ENCODE results near the gene KRT85. TPM values are rescaled to one million over a fixed set of nuclear protein-coding genes. Genes with fewer than 3 reads are reported as not detected.

Gene KRT85
- total RNA-seq, 2 donors from 2014 or later, result not detected

DNA sequence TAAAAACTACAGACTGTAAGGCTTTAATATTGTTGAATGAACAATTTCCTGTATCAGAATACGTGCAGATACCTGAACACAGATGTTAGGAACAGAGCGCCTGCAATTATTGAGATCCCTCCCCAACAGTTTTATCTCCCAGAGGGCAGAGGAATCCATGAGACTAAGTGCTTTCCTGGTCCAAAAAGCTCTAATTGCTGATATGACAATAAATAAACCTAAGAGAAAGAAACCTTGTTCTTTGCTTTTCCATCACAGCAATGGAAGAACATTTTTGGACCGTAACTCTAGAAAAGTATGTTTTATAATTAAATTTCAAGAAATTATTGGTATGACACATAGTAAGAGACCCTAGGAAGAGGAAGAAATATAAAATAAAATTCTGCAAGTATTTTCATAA, 33.1 kb downstream of the KRT85 start:
- Mint-ChIP-seq H3K4me3 (no peak overlapping the region), H3K27ac (no peak overlapping the region), H3K9me3 (peaks cover 0 to 3% of the 10 kb centered on the region in 2 donors), H3K4me1 (ENCODE audit: low read depth) (peaks cover 10% of the 10 kb centered on the region), H3K27me3 (ENCODE audit: low read depth) (peaks cover 26% of the 10 kb centered on the region), H3K36me3 (ENCODE audit: insufficient read depth in 2 of 2) (no peaks in the 10 kb centered on the region)
- DNase-seq, result no peak
- no peak for ATAC-seq (replicated peaks in 1 of 2)

- ATAC-seq (replicated peaks in 1 of 2), result no peak
Measured at GRCh38 chr12:52333321-52333720, 34.0 kb downstream of the KRT85 start.

GRCh38 chr12:52332381-52332780, 34.9 kb downstream of the KRT85 start:
- H3K36me3 Mint-ChIP-seq (ENCODE audit: insufficient read depth in 2 of 2), result no peaks in the 10 kb centered on the region
- peaks cover 22% of the 10 kb centered on the region for H3K4me1 Mint-ChIP-seq (ENCODE audit: low read depth)
- no peak overlapping the region for H3K27ac Mint-ChIP-seq
- no peak for ATAC-seq (replicated peaks in 1 of 2)
- H3K9me3 Mint-ChIP-seq, result peaks cover 0 to 3% of the 10 kb centered on the region in 2 donors
- H3K4me3 Mint-ChIP-seq, result no peak overlapping the region
- DNase-seq, result no peak
- H3K27me3 Mint-ChIP-seq (ENCODE audit: low read depth), result peaks cover 28% of the 10 kb centered on the region

More at GRCh38 chr12:52333321-52333720, 34.0 kb downstream of the KRT85 start:
- H3K27me3 Mint-ChIP-seq (ENCODE audit: low read depth), result peaks cover 28% of the 10 kb centered on the region
- peaks cover 12% of the 10 kb centered on the region for H3K4me1 Mint-ChIP-seq (ENCODE audit: low read depth)
- no peaks in the 10 kb centered on the region for H3K36me3 Mint-ChIP-seq (ENCODE audit: insufficient read depth in 2 of 2)
- no peak overlapping the region for H3K4me3 Mint-ChIP-seq
- no peak for DNase-seq
- no peak overlapping the region for H3K27ac Mint-ChIP-seq
- H3K9me3 Mint-ChIP-seq, result peaks cover 0 to 3% of the 10 kb centered on the region in 2 donors

DNA sequence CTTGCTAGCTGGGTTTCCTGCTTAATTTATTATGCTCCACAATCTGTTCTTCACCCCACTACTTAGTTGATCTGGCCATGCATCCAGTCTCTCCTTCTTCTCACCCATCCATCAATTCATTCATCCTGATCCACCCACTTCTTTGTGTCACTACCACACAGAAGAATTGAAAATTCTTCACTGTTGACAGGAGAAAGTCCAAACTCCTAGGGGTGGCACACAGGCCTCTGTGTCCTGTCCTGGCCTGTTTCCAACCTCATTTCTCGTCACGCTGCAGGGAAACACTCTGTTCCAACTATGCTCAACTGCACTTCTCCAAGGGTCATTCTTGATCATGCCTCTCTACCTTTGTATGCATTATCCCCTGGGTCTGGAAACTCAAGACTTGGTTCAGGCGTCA, 35.4 kb downstream of the KRT85 start:
- H3K4me3 Mint-ChIP-seq, result no peak overlapping the region
- no peaks in the 10 kb centered on the region for H3K36me3 Mint-ChIP-seq (ENCODE audit: insufficient read depth in 2 of 2)
- H3K9me3 Mint-ChIP-seq, result peaks cover 0 to 3% of the 10 kb centered on the region in 2 donors
- peaks cover 34% of the 10 kb centered on the region for H3K27me3 Mint-ChIP-seq (ENCODE audit: low read depth)
- H3K4me1 Mint-ChIP-seq (ENCODE audit: low read depth), result peaks cover 23% of the 10 kb centered on the region
- DNase-seq, result no peak
- ATAC-seq (replicated peaks in 1 of 2), result no peak
- H3K27ac Mint-ChIP-seq, result no peak overlapping the region

DNA sequence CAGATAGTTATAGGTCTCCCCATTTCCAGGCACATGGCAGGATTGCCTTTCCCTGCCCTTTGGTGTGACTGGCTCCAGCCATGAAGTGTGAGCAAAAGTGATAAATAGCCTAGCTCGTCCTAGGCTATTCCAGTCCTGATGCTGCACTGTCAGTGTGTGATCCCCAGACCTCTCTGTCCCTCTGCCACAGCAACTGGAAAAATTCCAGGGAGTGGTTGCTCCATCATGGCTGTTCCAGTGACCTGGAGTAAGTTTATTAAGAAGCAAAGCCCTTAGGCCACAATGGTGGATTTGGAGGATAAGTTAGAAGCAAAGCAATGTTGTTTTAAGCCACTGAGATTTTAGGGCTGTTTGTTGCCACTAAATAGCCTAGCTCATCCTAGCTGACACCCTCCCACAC, 36.2 kb downstream of the KRT85 start:
- H3K4me3 Mint-ChIP-seq, result no peak overlapping the region
- no peaks in the 10 kb centered on the region for H3K36me3 Mint-ChIP-seq (ENCODE audit: insufficient read depth in 2 of 2)
- DNase-seq (no peak), ATAC-seq (replicated peaks in 1 of 2) (no peak)
- H3K27ac Mint-ChIP-seq, result no peak overlapping the region
- peaks cover 35% of the 10 kb centered on the region for H3K27me3 Mint-ChIP-seq (ENCODE audit: low read depth)
- H3K4me1 Mint-ChIP-seq (ENCODE audit: low read depth), result peaks cover 20% of the 10 kb centered on the region
- H3K9me3 Mint-ChIP-seq, result no peaks in the 10 kb centered on the region

- DNase-seq, result no peak
- peaks cover 20% of the 10 kb centered on the region for H3K4me1 Mint-ChIP-seq (ENCODE audit: low read depth)
- H3K4me3 Mint-ChIP-seq, result no peak overlapping the region
- ATAC-seq (replicated peaks in 1 of 2), result no peak
- H3K27ac Mint-ChIP-seq, result no peak overlapping the region
- no peaks in the 10 kb centered on the region for H3K36me3 Mint-ChIP-seq (ENCODE audit: insufficient read depth in 2 of 2)
- peaks cover 45% of the 10 kb centered on the region for H3K27me3 Mint-ChIP-seq (ENCODE audit: low read depth)
- H3K9me3 Mint-ChIP-seq, result no peaks in the 10 kb centered on the region
Measured at GRCh38 chr12:52327830-52328500, 39.3 kb downstream of the KRT85 start.

GRCh38 chr12:52327052-52327829, 40.0 kb downstream of the KRT85 start:
- ATAC-seq (replicated peaks in 1 of 2) (peak; percentile 98), DNase-seq (peak; percentile 73 to 83)
- Mint-ChIP-seq H3K4me3 (peak overlapping the region in 1 of 2 donors; percentile 14), H3K27me3 (ENCODE audit: low read depth) (peaks cover 51% of the 10 kb centered on the region), H3K36me3 (ENCODE audit: insufficient read depth in 2 of 2) (no peaks in the 10 kb centered on the region), H3K27ac (no peak overlapping the region), H3K4me1 (ENCODE audit: low read depth) (peaks cover 20% of the 10 kb centered on the region), H3K9me3 (no peaks in the 10 kb centered on the region)

DNA sequence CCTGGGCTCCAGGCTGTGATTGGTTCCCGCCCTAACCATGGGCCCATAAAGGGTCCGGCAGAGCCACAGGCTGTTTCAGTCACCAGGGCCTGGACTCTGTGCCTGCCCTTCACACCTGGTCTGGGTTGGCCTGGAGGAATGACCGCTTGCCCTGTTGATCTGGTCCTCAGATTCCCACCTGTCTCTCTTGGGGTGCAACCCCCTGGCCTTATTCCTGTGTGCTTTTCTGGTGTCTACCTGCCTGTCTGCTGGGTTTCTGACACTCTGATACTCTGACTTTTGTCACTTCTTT, 43.2 kb downstream of the KRT85 start:
- no peak overlapping the region for H3K4me3 Mint-ChIP-seq
- peaks cover 59% of the 10 kb centered on the region for H3K27me3 Mint-ChIP-seq (ENCODE audit: low read depth)
- DNase-seq, result no peak
- peaks cover 20% of the 10 kb centered on the region for H3K4me1 Mint-ChIP-seq (ENCODE audit: low read depth)
- H3K27ac Mint-ChIP-seq, result no peak overlapping the region
- ATAC-seq (replicated peaks in 1 of 2), result no peak
- no peaks in the 10 kb centered on the region for H3K9me3 Mint-ChIP-seq
- no peaks in the 10 kb centered on the region for H3K36me3 Mint-ChIP-seq (ENCODE audit: insufficient read depth in 2 of 2)

DNA sequence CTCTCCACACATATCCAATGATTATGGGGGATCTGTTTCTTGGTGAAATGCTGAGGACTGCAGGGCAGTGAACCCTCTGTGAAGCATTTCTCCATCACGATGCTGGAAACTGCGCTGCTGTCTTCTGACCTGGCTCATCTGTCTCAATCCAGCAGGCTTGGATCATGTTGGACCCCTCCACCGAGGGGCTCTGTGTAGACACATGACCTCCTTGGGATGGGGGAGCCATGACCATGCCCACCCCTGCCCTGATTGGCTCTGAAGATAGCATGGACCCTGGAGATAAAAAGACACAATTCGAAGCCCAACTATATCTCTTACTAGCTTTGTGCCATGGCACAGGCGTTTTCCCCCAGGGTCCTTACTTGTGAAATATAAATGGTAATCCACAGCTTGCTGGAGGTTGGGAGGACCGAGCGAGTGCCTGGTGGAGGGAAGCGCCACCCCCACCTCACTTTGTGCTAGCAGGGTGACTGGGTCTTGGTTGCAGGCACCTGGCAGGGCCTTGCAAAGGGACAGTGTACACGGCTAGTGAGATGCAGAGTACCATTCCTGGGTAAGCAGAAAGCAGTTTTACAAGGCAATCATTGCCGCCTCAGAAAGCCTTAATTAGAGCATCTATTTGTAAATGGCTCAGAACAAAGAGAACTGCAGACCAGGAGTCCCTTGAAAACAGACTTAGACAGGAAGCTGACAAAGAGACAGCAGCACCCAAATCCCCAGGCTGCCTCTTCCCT, 43.7 kb downstream of the KRT85 start:
- ATAC-seq (replicated peaks in 1 of 2) (no peak), DNase-seq (no peak)
- no peaks in the 10 kb centered on the region for H3K36me3 Mint-ChIP-seq (ENCODE audit: insufficient read depth in 2 of 2)
- H3K27me3 Mint-ChIP-seq (ENCODE audit: low read depth), result peaks cover 59% of the 10 kb centered on the region
- H3K27ac Mint-ChIP-seq, result no peak overlapping the region
- peaks cover 20% of the 10 kb centered on the region for H3K4me1 Mint-ChIP-seq (ENCODE audit: low read depth)
- H3K4me3 Mint-ChIP-seq, result no peak overlapping the region
- no peaks in the 10 kb centered on the region for H3K9me3 Mint-ChIP-seq

DNA sequence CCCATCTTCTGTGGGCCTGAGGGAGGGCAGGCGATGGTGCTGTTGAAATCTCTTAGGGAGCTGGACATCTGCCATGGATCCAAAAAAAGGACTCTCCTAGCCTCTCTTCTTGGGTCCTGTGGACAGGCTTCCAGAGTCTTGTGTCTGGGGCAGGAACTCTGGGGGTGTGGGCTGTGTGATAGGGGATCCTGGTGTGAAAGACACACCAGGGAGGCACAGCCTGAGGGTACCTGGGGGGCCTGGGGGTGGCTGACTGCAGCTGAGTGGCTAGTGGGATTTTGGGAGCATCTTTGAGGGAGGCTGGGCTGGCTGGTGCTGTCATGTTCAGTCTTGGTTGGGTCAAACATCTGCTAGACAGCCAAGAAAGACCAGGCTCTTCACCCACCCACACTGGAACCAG, 44.3 kb downstream of the KRT85 start:
- peaks cover 14% of the 10 kb centered on the region for H3K4me1 Mint-ChIP-seq (ENCODE audit: low read depth)
- no peaks in the 10 kb centered on the region for H3K36me3 Mint-ChIP-seq (ENCODE audit: insufficient read depth in 2 of 2)
- DNase-seq (no peak), ATAC-seq (replicated peaks in 1 of 2) (no peak)
- peaks cover 64% of the 10 kb centered on the region for H3K27me3 Mint-ChIP-seq (ENCODE audit: low read depth)
- H3K9me3 Mint-ChIP-seq, result no peaks in the 10 kb centered on the region
- H3K4me3 Mint-ChIP-seq, result no peak overlapping the region
- H3K27ac Mint-ChIP-seq, result no peak overlapping the region

DNA sequence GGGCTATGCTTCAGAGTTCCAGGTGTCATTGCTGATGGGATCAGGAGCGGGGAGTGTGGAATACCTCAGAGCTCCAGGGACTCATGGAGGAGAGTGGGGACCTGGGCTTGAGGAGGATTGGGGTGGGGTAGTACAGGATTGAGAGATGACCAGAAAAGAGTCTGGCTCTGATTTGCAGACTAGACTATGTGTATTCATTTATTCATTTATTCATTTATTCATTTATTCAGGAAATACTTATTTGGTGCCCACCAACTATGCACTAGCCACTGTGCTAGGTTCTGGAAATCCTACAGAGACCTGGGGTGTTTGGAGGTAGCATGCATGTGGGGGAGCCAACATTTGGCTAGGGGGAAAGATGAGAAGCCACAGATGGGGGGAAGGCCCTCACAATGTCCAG, 45.2 kb downstream of the KRT85 start:
- ATAC-seq (replicated peaks in 1 of 2), result no peak
- DNase-seq, result no peak
- Mint-ChIP-seq H3K4me3 (no peak overlapping the region), H3K9me3 (no peaks in the 10 kb centered on the region), H3K27ac (no peak overlapping the region), H3K36me3 (ENCODE audit: insufficient read depth in 2 of 2) (no peaks in the 10 kb centered on the region), H3K27me3 (ENCODE audit: low read depth) (peaks cover 60% of the 10 kb centered on the region), H3K4me1 (ENCODE audit: low read depth) (peaks cover 5% of the 10 kb centered on the region)

DNA sequence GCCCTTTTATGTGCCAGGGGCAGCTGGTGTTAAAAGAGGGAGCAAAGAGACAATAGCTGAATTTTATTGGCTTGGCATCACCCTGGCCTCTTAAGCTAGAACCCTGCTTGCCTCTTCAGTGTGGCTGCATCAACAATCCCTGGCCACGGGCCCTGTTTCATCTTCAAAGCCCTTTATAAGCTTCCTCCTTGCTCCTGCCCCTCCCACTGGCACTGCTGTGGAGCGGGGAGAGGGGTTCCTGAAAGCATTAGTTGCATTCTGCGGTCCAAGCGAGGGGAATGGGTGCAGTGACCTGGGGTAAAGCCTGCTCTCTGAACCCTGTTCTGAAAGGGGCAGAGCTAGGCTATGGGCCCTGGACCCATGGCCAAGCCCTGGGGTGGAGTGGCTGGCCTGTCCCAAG, 45.9 kb downstream of the KRT85 start:
- Mint-ChIP-seq H3K4me1 (ENCODE audit: low read depth) (no peaks in the 10 kb centered on the region), H3K36me3 (ENCODE audit: insufficient read depth in 2 of 2) (no peaks in the 10 kb centered on the region), H3K4me3 (no peak overlapping the region), H3K27me3 (ENCODE audit: low read depth) (peaks cover 57% of the 10 kb centered on the region), H3K27ac (no peak overlapping the region), H3K9me3 (no peaks in the 10 kb centered on the region)
- ATAC-seq (replicated peaks in 1 of 2), result no peak
- DNase-seq, result no peak

GRCh38 chr12:52320784-52321400, 46.4 kb downstream of the KRT85 start, which contains the start of gene KRT83:
Gene KRT83 (minus strand): TSS chr12:52321398. CDS start chr12:52321335, 63 bp downstream.
- DNase-seq (no peak), ATAC-seq (replicated peaks in 1 of 2) (no peak)
- Mint-ChIP-seq H3K27ac (no peak within 1 kb of the TSS), H3K4me1 (ENCODE audit: low read depth) (no peaks in the 10 kb centered on the region), H3K27me3 (ENCODE audit: low read depth) (peaks cover 57% of the 10 kb centered on the region), H3K4me3 (no peak within 1 kb of the TSS), H3K9me3 (no peaks in the 10 kb centered on the region), H3K36me3 (ENCODE audit: insufficient read depth in 2 of 2) (no peaks in the 10 kb centered on the region)

Measured in activated T-cell treated with anti-CD3 and anti-CD28 coated beads, Interleukin-2, amount 50 U/mL, for 72 hours (primary cell).